GM21515 (cell line): Measurements from ENCODE around the gene PTGES2.
"Not testable (repeated sequence)": the region's sequence is repeated elsewhere in the genome, so short reads cannot be mapped to it uniquely, and the experiment has no call there.

ENCODE experiments used
- ATAC-seq: cut with Tn5 transposase; IDR thresholded peaks from one replicate; pipeline ENCODE4 v1.9.1; 2021; ENCODE audit not compliant: unreplicated experiment

Gene PTGES2

GRCh38 chr9:128092199-128092977 is 35.1 kb downstream of the PTGES2 start:
- no peak for ATAC-seq

GRCh38 chr9:128091571-128091970 is 36.0 kb downstream of the PTGES2 start:
- no peak for ATAC-seq

- ATAC-seq: no peak
Observed at GRCh38 chr9:128091144-128091543, 36.4 kb downstream of the PTGES2 start.

GRCh38 chr9:128089299-128089698 is 38.2 kb downstream of the PTGES2 start:
- ATAC-seq: no peak

GRCh38 chr9:128088253-128088945 is 39.1 kb downstream of the PTGES2 start:
- no peak for ATAC-seq

- no peak for ATAC-seq
Observed at GRCh38 chr9:128087262-128087661, 40.3 kb downstream of the PTGES2 start.

- no peak for ATAC-seq
Observed at GRCh38 chr9:128085943-128086342, 41.6 kb downstream of the PTGES2 start.

- ATAC-seq: no peak
Observed at GRCh38 chr9:128084746-128085145, 42.8 kb downstream of the PTGES2 start.

GRCh38 chr9:128082151-128082550 is 45.4 kb downstream of the PTGES2 start:
- ATAC-seq: no peak

GRCh38 chr9:128081056-128081455 is 46.5 kb downstream of the PTGES2 start:
- no peak for ATAC-seq

- ATAC-seq: no peak
Observed at GRCh38 chr9:128080206-128080605, 47.3 kb downstream of the PTGES2 start.

- no peak for ATAC-seq
Observed at GRCh38 chr9:128078504-128079434, 48.8 kb downstream of the PTGES2 start.

- no peak for ATAC-seq
Observed at GRCh38 chr9:128077847-128078503, 49.6 kb downstream of the PTGES2 start.

GRCh38 chr9:128073253-128073886 is 54.2 kb downstream of the PTGES2 start:
- no peak for ATAC-seq

- no peak for ATAC-seq
Observed at GRCh38 chr9:128072144-128073021, 55.1 kb downstream of the PTGES2 start.

- not testable (repeated sequence) for ATAC-seq
Observed at GRCh38 chr9:128071475-128071874, 56.1 kb downstream of the PTGES2 start.

- no peak for ATAC-seq
Observed at GRCh38 chr9:128070874-128071273, 56.7 kb downstream of the PTGES2 start.
